Mammary epithelial cell (primary cell): Measurements from ENCODE around the gene STEAP2.

Experiments used
- CTCF ChIP-seq, 2 donors: IDR thresholded peaks in 1 of 2; conservative IDR thresholded peaks in 1 of 2; 2 replicates each; pipeline ENCODE4 v1.5.1; 2011 to 2012; ENCODE audit warnings: inconsistent platforms in 2 of 2, low read length in 2 of 2, mild to moderate bottlenecking in 2 of 2, control low read depth in 1 of 2, low read depth in 1 of 2; ENCODE audit not compliant: insufficient read depth in 1 of 2; ENCODE audit errors: extremely low read depth in 1 of 2
- EZH2 ChIP-seq: IDR thresholded peaks from 2 replicates; pipeline ENCODE4 v1.6.1; 2012; ENCODE audit warnings: low read length, inconsistent platforms, borderline replicate concordance

GRCh38 chr7:90231304-90231703 lies 19.8 kb downstream of the STEAP2 start:
- TF ChIP-seq EZH2 (no peak), CTCF (conservative IDR thresholded peaks at IDR 0.05 in 1 of 2, IDR thresholded peaks at IDR 0.05 in 1 of 2; ENCODE audit: extremely low read depth in 1 of 2, insufficient read depth in 1 of 2, low read depth in 1 of 2, low read length in 2 of 2) (no peak)
